ENCODE data around the gene ZZZ3. TPM values are rescaled to one million over a fixed set of nuclear protein-coding genes. Genes with fewer than 3 reads are reported as not detected.

Gene ZZZ3
- total and polyA plus RNA-seq, 2 of the 8 experiments (the other 6 are each of a cell fraction or from before 2014, with no cell fraction given), result 12.8 to 54.6 TPM

- Histone ChIP-seq H2AFZ (ENCODE audit: low read length) (no peak overlapping the region), H3K23ac (ENCODE audit: insufficient read length) (no peak overlapping the region), H3K23me2 (ENCODE audit: low read depth, low read length) (peaks cover 4% of the 10 kb centered on the region), H4K8ac (ENCODE audit: extremely low read depth, insufficient read depth, low read length) (no peak overlapping the region), H3K79me2 (ENCODE audit: control insufficient read depth in 1 of 2, insufficient read depth in 2 of 2, low read length in 2 of 2) (peaks cover 18 to 71% of the 10 kb centered on the region in 2 experiments), H3K79me1 (ENCODE audit: low read depth, low read length) (no peaks in the 10 kb centered on the region; the same call in none of the 2 replicates), H3K4me1 (replicated peaks in 1 of 4; ENCODE audit: control insufficient read depth in 3 of 4, insufficient read depth in 4 of 4, low read length in 3 of 4) (no peaks in the 10 kb centered on the region; a peak in 3 of 7 replicates), H4K5ac (ENCODE audit: insufficient read length, low read depth, low read length) (no peak overlapping the region), H2BK20ac (ENCODE audit: low read length) (no peak overlapping the region), H3K14ac (ENCODE audit: insufficient read length) (no peak overlapping the region), H3K4me3 (ENCODE audit: extremely low read depth in 1 of 4, insufficient read depth in 2 of 4, low read depth in 3 of 4, low read length in 4 of 4) (no peak overlapping the region), H3K9ac (replicated peaks in 1 of 4; ENCODE audit: extremely low read depth in 1 of 4, low read depth in 3 of 4, low read length in 3 of 4) (peak overlapping the region in 1 of 4 experiments; percentile 43; a peak in 2 of 7 replicates), H2BK120ac (replicated peaks; ENCODE audit: low read depth, low read length) (no peak overlapping the region), H4K20me1 (replicated peaks in 1 of 2; ENCODE audit: control insufficient read depth in 1 of 2, insufficient read depth in 2 of 2, low read length in 2 of 2) (peaks cover 4 to 6% of the 10 kb centered on the region in 2 experiments), H4K91ac (replicated peaks; ENCODE audit: insufficient read length, low read length) (no peak overlapping the region), H3K4me2 (ENCODE audit: insufficient read depth in 1 of 2, low read depth in 2 of 2, low read length in 2 of 2) (peak overlapping the region in 1 of 2 experiments; percentile 86; a peak in 1 of 4 replicates), H2BK12ac (ENCODE audit: low read depth, low read length) (no peak overlapping the region), H3K9me3 (ENCODE audit: insufficient read depth in 2 of 2, low read depth in 1 of 2, low read length in 1 of 2) (no peaks in the 10 kb centered on the region), H3K27me3 (replicated peaks in 1 of 4; ENCODE audit: control insufficient read depth in 3 of 4, extremely low read depth in 1 of 4, insufficient read depth in 3 of 4, low read length in 3 of 4) (no peaks in the 10 kb centered on the region), H3K18ac (ENCODE audit: extremely low read depth, low read length) (no peak overlapping the region), H3K56ac (replicated peaks; ENCODE audit: insufficient read length, low read depth, low read length) (no peak overlapping the region), H3K4ac (replicated peaks; ENCODE audit: insufficient read length, low read depth, low read length) (no peak overlapping the region), H2BK5ac (ENCODE audit: low read depth, low read length) (no peak overlapping the region), H2AK5ac (ENCODE audit: low read depth, low read length) (no peak overlapping the region), H3K27ac (ENCODE audit: low read depth, low read length) (no peak overlapping the region), H3K36me3 (ENCODE audit: control insufficient read depth in 2 of 4, insufficient read depth in 4 of 4, low read length in 3 of 4) (no peaks in the 10 kb centered on the region; a peak in 1 of 8 replicates), H2BK15ac (ENCODE audit: low read length) (no peak overlapping the region)
- ChIA-PET CTCF (ENCODE audit: partially characterized antibody) (no interaction called here), POLR2A (ENCODE audit: partially characterized antibody) (interaction anchor here (1.6 kb wide), 1 partner anchor 10 kb away, joined by 7 read pairs; no protein-coding TSS in a partner anchor)
- DNase-seq (ENCODE audit: low read depth in 1 of 2, low spot score in 2 of 2), result no peak
- TF ChIP-seq SIN3A (conservative IDR thresholded peaks at IDR 0.05 in 1 of 2, IDR thresholded peaks at IDR 0.05 in 1 of 2; ENCODE audit: low read depth in 1 of 2, low read length in 2 of 2) (no peak), SIX5 (IDR thresholded peaks at IDR 0.05; ENCODE audit: low read depth, low read length) (no peak), TAF1 (IDR thresholded peaks at IDR 0.05; ENCODE audit: low read depth, low read length) (no peak), POU5F1 (IDR thresholded peaks at IDR 0.05; ENCODE audit: low read depth, low read length) (no peak), NANOG (IDR thresholded peaks at IDR 0.05; ENCODE audit: insufficient read depth, low read depth, low read length, poor library complexity, severe bottlenecking) (no peak), GABPA (IDR thresholded peaks at IDR 0.05; ENCODE audit: borderline replicate concordance, insufficient read depth, low read length) (no peak), RFX5 (IDR thresholded peaks at IDR 0.05; ENCODE audit: borderline replicate concordance, low read depth, low read length) (no peak), CBX8 (IDR thresholded peaks at IDR 0.05; ENCODE audit: borderline replicate concordance, low read depth, low read length) (no peak), RNF2 (IDR thresholded peaks at IDR 0.05; ENCODE audit: borderline replicate concordance, low read depth, low read length, missing control alignments, poor library complexity, severe bottlenecking) (no peak), CTBP2 (IDR thresholded peaks at IDR 0.05; ENCODE audit: borderline replicate concordance, insufficient read depth, insufficient read length, low read length) (no peak), SUZ12 (IDR thresholded peaks at IDR 0.05; ENCODE audit: low read length) (no peak), EGR1 (IDR thresholded peaks at IDR 0.05; ENCODE audit: borderline replicate concordance, low read depth, low read length) (no peak)
- 95% methylated on average over 2 of the region's 2 CpGs; no CpG with 5 or more reads in 1 of the 2 experiments for WGBS, 2 experiments (ENCODE audit: extremely low coverage in 1 of 2, insufficient coverage in 1 of 2, insufficient read length in 1 of 2, insufficient replicate concordance in 2 of 2, low coverage in 1 of 2, low lambda C conversion rate in 2 of 2, missing lambda C conversion rate in 1 of 2)
- FAIRE-seq, result no peak
Observed at GRCh38 chr1:77680173-77680572, 2.3 kb downstream of the ZZZ3 start.

All from H1 (cell line).